ENCODE data around the gene CS.
"Not testable (repeated sequence)": the region's sequence is repeated elsewhere in the genome, so short reads cannot be mapped to it uniquely, and the experiment has no call there.

The CS gene

GRCh38 chr12:56299853-56300643 is at the start of gene CS:
TSS of gene CS (minus strand) at chr12:56300330. CDS start at chr12:56300201, 129 bp downstream.
- peaks cover 10% of the 10 kb centered on the region for H3K4me1 ChIP-seq (ENCODE audit: insufficient read depth, poor library complexity, severe bottlenecking)
- H3K36me3 ChIP-seq (ENCODE audit: low read depth), result peaks cover 41% of the 10 kb centered on the region

GRCh38 chr12:56348776-56349175 is 48.6 kb upstream of the CS start:
- no peaks in the 10 kb centered on the region for H3K27me3 ChIP-seq (ENCODE audit: insufficient read depth, poor library complexity, severe bottlenecking)
- no peak overlapping the region for H3K4me3 ChIP-seq (ENCODE audit: severe bottlenecking)
- ATAC-seq (ENCODE audit: low read depth) (no peak), DNase-seq (ENCODE audit: low spot score) (no peak)
- TF ChIP-seq CTCF (IDR thresholded peaks at IDR 0.05; ENCODE audit: poor library complexity, severe bottlenecking), result no peak
- H3K36me3 ChIP-seq (ENCODE audit: low read depth), result peaks cover 72% of the 10 kb centered on the region
- H3K4me1 ChIP-seq (ENCODE audit: insufficient read depth, poor library complexity, severe bottlenecking), result no peaks in the 10 kb centered on the region
- H3K9me3 ChIP-seq (ENCODE audit: severe bottlenecking), result no peaks in the 10 kb centered on the region
- no peak overlapping the region for H3K27ac ChIP-seq (ENCODE audit: poor library complexity, severe bottlenecking)

More at GRCh38 chr12:56299853-56300643, at the start of gene CS:
- Histone ChIP-seq H3K4me3 (ENCODE audit: severe bottlenecking) (peak within 1 kb of the TSS; percentile 98), H3K27me3 (ENCODE audit: insufficient read depth, poor library complexity, severe bottlenecking) (no peaks in the 10 kb centered on the region), H3K9me3 (ENCODE audit: severe bottlenecking) (no peaks in the 10 kb centered on the region), H3K27ac (ENCODE audit: poor library complexity, severe bottlenecking) (peak within 1 kb of the TSS; percentile 71)
- TF ChIP-seq CTCF (IDR thresholded peaks at IDR 0.05; ENCODE audit: poor library complexity, severe bottlenecking), result no peak
- DNase-seq (ENCODE audit: low spot score) (peak; percentile 99), ATAC-seq (ENCODE audit: low read depth) (peak; percentile 96)

GRCh38 chr12:56347255-56347654 is 47.1 kb upstream of the CS start:
- DNase-seq (ENCODE audit: low spot score); H3K4me1 ChIP-seq (ENCODE audit: insufficient read depth, poor library complexity, severe bottlenecking); H3K4me3 ChIP-seq (ENCODE audit: severe bottlenecking); H3K9me3 ChIP-seq (ENCODE audit: severe bottlenecking); H3K27ac ChIP-seq (ENCODE audit: poor library complexity, severe bottlenecking); ATAC-seq (ENCODE audit: low read depth); H3K27me3 ChIP-seq (ENCODE audit: insufficient read depth, poor library complexity, severe bottlenecking): not testable (repeated sequence)
- H3K36me3 ChIP-seq (ENCODE audit: low read depth), result peaks cover 64% of the 10 kb centered on the region

- no peak for TF ChIP-seq CTCF (IDR thresholded peaks at IDR 0.05; ENCODE audit: poor library complexity, severe bottlenecking)
- ATAC-seq (ENCODE audit: low read depth) (no peak; the same call in 1 of the 3 replicates), DNase-seq (ENCODE audit: low spot score) (no peak)
- no peak overlapping the region for H3K27ac ChIP-seq (ENCODE audit: poor library complexity, severe bottlenecking)
- H3K36me3 ChIP-seq (ENCODE audit: low read depth), result peaks cover 61% of the 10 kb centered on the region
- H3K4me3 ChIP-seq (ENCODE audit: severe bottlenecking), result no peak overlapping the region
- H3K27me3 ChIP-seq (ENCODE audit: insufficient read depth, poor library complexity, severe bottlenecking), result no peaks in the 10 kb centered on the region
- no peaks in the 10 kb centered on the region for H3K4me1 ChIP-seq (ENCODE audit: insufficient read depth, poor library complexity, severe bottlenecking)
- no peaks in the 10 kb centered on the region for H3K9me3 ChIP-seq (ENCODE audit: severe bottlenecking)
These were observed 46.5 kb upstream of the CS start for GRCh38 chr12:56346675-56347074.

GRCh38 chr12:56342290-56342689 is 42.2 kb upstream of the CS start:
- H3K9me3 ChIP-seq (ENCODE audit: severe bottlenecking); DNase-seq (ENCODE audit: low spot score); H3K27me3 ChIP-seq (ENCODE audit: insufficient read depth, poor library complexity, severe bottlenecking); H3K4me1 ChIP-seq (ENCODE audit: insufficient read depth, poor library complexity, severe bottlenecking); H3K4me3 ChIP-seq (ENCODE audit: severe bottlenecking); ATAC-seq (ENCODE audit: low read depth); H3K27ac ChIP-seq (ENCODE audit: poor library complexity, severe bottlenecking): not testable (repeated sequence)
- H3K36me3 ChIP-seq (ENCODE audit: low read depth), result peaks cover 26% of the 10 kb centered on the region; the same call in 1 of the 2 replicates

GRCh38 chr12:56341616-56342015 is 41.5 kb upstream of the CS start:
- Histone ChIP-seq H3K9me3 (ENCODE audit: severe bottlenecking) (no peaks in the 10 kb centered on the region), H3K27ac (ENCODE audit: poor library complexity, severe bottlenecking) (no peak overlapping the region), H3K36me3 (ENCODE audit: low read depth) (peaks cover 23% of the 10 kb centered on the region; the same call in 1 of the 2 replicates), H3K4me3 (ENCODE audit: severe bottlenecking) (no peak overlapping the region), H3K27me3 (ENCODE audit: insufficient read depth, poor library complexity, severe bottlenecking) (no peaks in the 10 kb centered on the region), H3K4me1 (ENCODE audit: insufficient read depth, poor library complexity, severe bottlenecking) (peaks cover 5% of the 10 kb centered on the region)
- DNase-seq (ENCODE audit: low spot score) (no peak), ATAC-seq (ENCODE audit: low read depth) (no peak)
- TF ChIP-seq CTCF (IDR thresholded peaks at IDR 0.05; ENCODE audit: poor library complexity, severe bottlenecking), result no peak

All from RWPE2 (cell line).